Erythroblast (primary cell): ENCODE data around the gene SCNN1B.

Experiments
- GATA1 ChIP-seq: IDR thresholded peaks from 2 replicates; pipeline ENCODE4 v1.6.1; 2011; ENCODE audit warnings: low read depth, mild to moderate bottlenecking, control low read depth, low read length, moderate library complexity
- POLR2A ChIP-seq: IDR thresholded peaks from 2 replicates; pipeline ENCODE4 v1.6.1; 2011; ENCODE audit warnings: mild to moderate bottlenecking, low read length

DNA sequence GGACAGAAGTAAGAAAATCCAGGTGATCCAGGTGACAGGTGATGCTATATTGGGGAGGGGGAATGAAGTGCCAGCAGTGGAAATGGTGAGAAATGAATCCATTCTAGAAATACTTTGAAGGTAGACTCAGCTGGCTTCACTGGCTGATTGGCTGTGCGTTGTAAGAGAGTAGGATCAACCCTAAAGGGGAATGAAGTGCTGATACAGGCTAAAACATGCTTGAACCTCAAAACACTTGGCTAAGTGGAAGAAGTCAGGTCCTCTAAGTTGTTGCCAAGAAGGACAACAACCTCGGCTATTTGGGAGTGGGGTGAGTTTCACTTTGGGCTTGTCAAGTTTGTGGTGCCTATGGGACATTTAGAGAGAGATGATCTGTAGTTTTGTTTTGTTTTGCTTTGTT, 24.1 kb upstream of the SCNN1B start:
- TF ChIP-seq POLR2A, result no peak
- TF ChIP-seq GATA1, result no peak
